CD14-positive monocyte (primary cell): ENCODE measurements around the gene RCN2. TPM values are rescaled to one million over a fixed set of nuclear protein-coding genes. Genes with fewer than 3 reads are reported as not detected.

ENCODE experiments used
- DNase-seq, 3 donors: peaks; one replicate each; pipeline ENCODE4 v3.0.0-alpha.2; 2011 to 2022
- H2AFZ ChIP-seq: 2 replicates; pipeline ENCODE4 v1.6.0; 2012; ENCODE audit warnings: mild to moderate bottlenecking, low read depth, low read length, inconsistent platforms; ENCODE audit not compliant: insufficient read depth, poor library complexity, severe bottlenecking
- H3K27ac ChIP-seq, 2 donors: 1 replicate in 1 of 2; 2 replicates in 1 of 2; pipeline ENCODE4 v1.5.1; 2012 to 2013; ENCODE audit warnings: low read length in 2 of 2, control low read depth in 1 of 2, inconsistent platforms in 1 of 2, low read depth in 1 of 2, mild to moderate bottlenecking in 1 of 2
- H3K27me3 ChIP-seq, 2 donors: one replicate each; pipeline versions ENCODE4 v1.6.0 to v1.6.1; 2011 to 2013; ENCODE audit warnings: low read length in 2 of 2; ENCODE audit not compliant: control insufficient read depth in 2 of 2, insufficient read depth in 2 of 2
- H3K36me3 ChIP-seq, 2 donors: replicated peaks in 1 of 2; 1 replicate in 1 of 2; 2 replicates in 1 of 2; pipeline versions ENCODE4 v1.5.1 to v1.6.1; 2012 to 2013; ENCODE audit warnings: low read length in 2 of 2, control low read depth in 1 of 2, inconsistent platforms in 1 of 2, mild to moderate bottlenecking in 1 of 2; ENCODE audit not compliant: insufficient read depth in 2 of 2, control insufficient read depth in 1 of 2
- H3K4me1 ChIP-seq, 2 donors: 1 replicate in 1 of 2; 2 replicates in 1 of 2; pipeline versions ENCODE4 v1.5.1 to v1.6.1; 2012 to 2013; ENCODE audit warnings: low read length in 2 of 2, control low read depth in 1 of 2, inconsistent platforms in 1 of 2, mild to moderate bottlenecking in 1 of 2, moderate library complexity in 1 of 2; ENCODE audit not compliant: insufficient read depth in 2 of 2, control insufficient read depth in 1 of 2
- H3K4me2 ChIP-seq: replicated peaks from 2 replicates; pipeline ENCODE3; 2012; ENCODE audit warnings: low read length, moderate library complexity, mild to moderate bottlenecking; ENCODE audit not compliant: poor library complexity, severe bottlenecking; ENCODE audit errors: extremely low read depth
- H3K4me3 ChIP-seq, 3 experiments: fragments of 200-600 bp in 1 of 3; sonication (generic) in 1 of 3; replicated peaks in 1 of 3; 1 replicate in 2 of 3; 2 replicates in 1 of 3; pipeline ENCODE4 v1.5.1; 2011 to 2013; ENCODE audit warnings: low read length in 3 of 3, mild to moderate bottlenecking in 3 of 3, control low read depth in 2 of 3, low read depth in 2 of 3, inconsistent platforms in 1 of 3, moderate library complexity in 1 of 3
- H3K79me2 ChIP-seq: 2 replicates; pipeline ENCODE4 v1.6.0; 2012; ENCODE audit warnings: mild to moderate bottlenecking, control low read depth, inconsistent platforms, low read length, moderate library complexity; ENCODE audit not compliant: insufficient read depth
- H3K9ac ChIP-seq: 2 replicates; pipeline ENCODE4 v1.6.0; 2017; ENCODE audit warnings: low read length, mild to moderate bottlenecking; ENCODE audit not compliant: insufficient read depth, poor library complexity, severe bottlenecking
- H3K9me3 ChIP-seq, 2 donors: replicated peaks in 1 of 2; 1 replicate in 1 of 2; 2 replicates in 1 of 2; pipeline versions ENCODE4 v1.5.1 to v1.6.1; 2012 to 2013; ENCODE audit warnings: low read length in 2 of 2, control low read depth in 1 of 2; ENCODE audit not compliant: control insufficient read depth in 1 of 2, insufficient read depth in 1 of 2
- H4K20me1 ChIP-seq: 2 replicates; pipeline ENCODE4 v1.6.0; 2012; ENCODE audit warnings: mild to moderate bottlenecking, low read length, control low read depth, moderate library complexity; ENCODE audit not compliant: insufficient read depth
- H3K27ac Mint-ChIP-seq, 7 donors: one replicate each; pipeline ENCODE4 v1.8.0; 2020; ENCODE audit warnings: mild to moderate bottlenecking in 7 of 7, mixed read lengths in 7 of 7, moderate library complexity in 6 of 7, inconsistent platforms in 2 of 7
- H3K27me3 Mint-ChIP-seq, 3 donors: one replicate each; pipeline ENCODE4 v1.8.0; 2021 to 2022; ENCODE audit warnings: low read depth in 3 of 3, mild to moderate bottlenecking in 3 of 3, mixed read lengths in 3 of 3, moderate library complexity in 3 of 3, inconsistent platforms in 1 of 3
- H3K36me3 Mint-ChIP-seq, 2 donors: one replicate each; pipeline ENCODE4 v1.8.0; 2020; ENCODE audit warnings: mixed read lengths in 2 of 2, inconsistent platforms in 1 of 2, mild to moderate bottlenecking in 1 of 2
- H3K4me1 Mint-ChIP-seq: one replicate; pipeline ENCODE4 v1.8.0; 2020; ENCODE audit warnings: mild to moderate bottlenecking, mixed read lengths
- H3K4me3 Mint-ChIP-seq, 2 donors: one replicate each; pipeline ENCODE4 v1.8.0; 2020; ENCODE audit warnings: mild to moderate bottlenecking in 2 of 2, mixed read lengths in 2 of 2, moderate library complexity in 1 of 2
- H3K9me3 Mint-ChIP-seq, 7 donors: one replicate each; pipeline ENCODE4 v1.8.0; 2020 to 2022; ENCODE audit warnings: mixed read lengths in 7 of 7, mild to moderate bottlenecking in 6 of 7, moderate library complexity in 6 of 7, inconsistent platforms in 2 of 7
- WGBS: methylation state at CpG from one replicate; pipeline ENCODE4 v1.1.5; 2013; ENCODE audit warnings: missing lambda C conversion rate; ENCODE audit not compliant: insufficient coverage; 5-methylcytosine and 5-hydroxymethylcytosine counted together
- intact Hi-C, 2 donors: fragments of 100-400 bp; cut with micrococcal nuclease; formaldehyde crosslinking; loops; one replicate each; pipeline versions ENCODE4 v1.15.0 to v1.15.1; 2023
- polyA plus RNA-seq, 3 donors: library from polyadenylated mRNA; depleted of rRNA in 1 of 3; unstranded in 2 of 3; stranded (reverse) in 1 of 3; fragments of 300-500 nt in 2 of 3; fragments of >200 nt in 1 of 3; fragmentation: Illumina TruSeq in 2 of 3; gene quantifications; 1 replicate in 2 of 3; 2 replicates in 1 of 3; pipeline ENCODE4 v1.2.3, GENCODE V29; 2012 to 2021
- TF ChIP-seq, protein P1 (sequence below): fragments of 200-600 bp; IDR thresholded peaks from one replicate; pipeline ENCODE4 v1.8.0; 2022; ENCODE audit warnings: antibody characterized with exemption, mild to moderate bottlenecking

The RCN2 gene
- polyA plus RNA-seq, 3 donors = 7.1 to 16.4 (median 13.2) TPM

DNA sequence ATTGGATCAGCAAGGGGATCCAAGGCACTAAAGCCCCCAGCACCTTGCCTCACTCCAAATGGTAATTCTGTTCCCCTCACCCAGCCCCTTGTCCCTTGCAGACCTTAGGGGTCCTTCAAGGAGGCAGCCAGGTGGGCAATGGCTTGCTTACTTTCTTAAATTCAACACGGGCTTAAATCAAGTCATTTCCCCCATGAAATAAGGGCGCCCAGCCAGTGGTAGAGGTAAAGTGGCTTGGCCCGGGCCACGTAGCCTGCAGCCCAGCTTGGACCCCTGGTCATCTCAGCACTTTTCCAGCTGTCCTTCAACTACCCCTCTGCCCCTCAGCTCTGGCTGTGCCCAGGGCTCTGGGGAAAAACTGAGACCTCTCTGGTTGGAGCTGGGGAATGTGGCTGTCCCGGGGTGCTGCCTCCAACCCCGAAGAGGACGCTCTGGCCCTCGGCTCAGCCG, 64.6 kb downstream of the RCN2 start:
- H3K36me3 Mint-ChIP-seq = peaks cover 22 to 40% of the 10 kb centered on the region in 2 donors
- Histone ChIP-seq H3K79me2 (peaks cover 94% of the 10 kb centered on the region), H3K27me3 (no peaks in the 10 kb centered on the region), H3K4me1 (peaks cover 96 to 99% of the 10 kb centered on the region in 2 donors), H4K20me1 (peaks cover 58% of the 10 kb centered on the region), H3K9ac (peak overlapping the region; percentile 68), H3K36me3 (peaks cover 19 to 22% of the 10 kb centered on the region in 2 donors), H2AFZ (peak overlapping the region; percentile 85), H3K4me2 (peak overlapping the region; percentile 84), H3K4me3 (peak overlapping the region; percentile 53 to 94 (median 62)), H3K27ac (peak overlapping the region; percentile 55 to 91), H3K9me3 (no peaks in the 10 kb centered on the region)
- TF ChIP-seq, protein P1, sequence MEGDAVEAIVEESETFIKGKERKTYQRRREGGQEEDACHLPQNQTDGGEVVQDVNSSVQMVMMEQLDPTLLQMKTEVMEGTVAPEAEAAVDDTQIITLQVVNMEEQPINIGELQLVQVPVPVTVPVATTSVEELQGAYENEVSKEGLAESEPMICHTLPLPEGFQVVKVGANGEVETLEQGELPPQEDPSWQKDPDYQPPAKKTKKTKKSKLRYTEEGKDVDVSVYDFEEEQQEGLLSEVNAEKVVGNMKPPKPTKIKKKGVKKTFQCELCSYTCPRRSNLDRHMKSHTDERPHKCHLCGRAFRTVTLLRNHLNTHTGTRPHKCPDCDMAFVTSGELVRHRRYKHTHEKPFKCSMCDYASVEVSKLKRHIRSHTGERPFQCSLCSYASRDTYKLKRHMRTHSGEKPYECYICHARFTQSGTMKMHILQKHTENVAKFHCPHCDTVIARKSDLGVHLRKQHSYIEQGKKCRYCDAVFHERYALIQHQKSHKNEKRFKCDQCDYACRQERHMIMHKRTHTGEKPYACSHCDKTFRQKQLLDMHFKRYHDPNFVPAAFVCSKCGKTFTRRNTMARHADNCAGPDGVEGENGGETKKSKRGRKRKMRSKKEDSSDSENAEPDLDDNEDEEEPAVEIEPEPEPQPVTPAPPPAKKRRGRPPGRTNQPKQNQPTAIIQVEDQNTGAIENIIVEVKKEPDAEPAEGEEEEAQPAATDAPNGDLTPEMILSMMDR = no peak
- 0% methylated on average over 5 of the region's 9 CpGs for WGBS
- peak overlapping the region; percentile 88 to 99 (median 95) for H3K27ac Mint-ChIP-seq
- H3K4me3 Mint-ChIP-seq = peak overlapping the region; percentile 90 to 96
- H3K4me1 Mint-ChIP-seq = peaks cover 95% of the 10 kb centered on the region
- H3K9me3 Mint-ChIP-seq = peaks cover 0 to 2% (median 0%) of the 10 kb centered on the region in 7 donors
- intact Hi-C loops = loop anchor here in 1 of 2 donors (10.0 kb wide), 1 partner anchor 69 kb away; no protein-coding TSS in a partner anchor
- no peak for DNase-seq
- peaks cover 0 to 5% (median 0%) of the 10 kb centered on the region in 3 donors for H3K27me3 Mint-ChIP-seq

DNA sequence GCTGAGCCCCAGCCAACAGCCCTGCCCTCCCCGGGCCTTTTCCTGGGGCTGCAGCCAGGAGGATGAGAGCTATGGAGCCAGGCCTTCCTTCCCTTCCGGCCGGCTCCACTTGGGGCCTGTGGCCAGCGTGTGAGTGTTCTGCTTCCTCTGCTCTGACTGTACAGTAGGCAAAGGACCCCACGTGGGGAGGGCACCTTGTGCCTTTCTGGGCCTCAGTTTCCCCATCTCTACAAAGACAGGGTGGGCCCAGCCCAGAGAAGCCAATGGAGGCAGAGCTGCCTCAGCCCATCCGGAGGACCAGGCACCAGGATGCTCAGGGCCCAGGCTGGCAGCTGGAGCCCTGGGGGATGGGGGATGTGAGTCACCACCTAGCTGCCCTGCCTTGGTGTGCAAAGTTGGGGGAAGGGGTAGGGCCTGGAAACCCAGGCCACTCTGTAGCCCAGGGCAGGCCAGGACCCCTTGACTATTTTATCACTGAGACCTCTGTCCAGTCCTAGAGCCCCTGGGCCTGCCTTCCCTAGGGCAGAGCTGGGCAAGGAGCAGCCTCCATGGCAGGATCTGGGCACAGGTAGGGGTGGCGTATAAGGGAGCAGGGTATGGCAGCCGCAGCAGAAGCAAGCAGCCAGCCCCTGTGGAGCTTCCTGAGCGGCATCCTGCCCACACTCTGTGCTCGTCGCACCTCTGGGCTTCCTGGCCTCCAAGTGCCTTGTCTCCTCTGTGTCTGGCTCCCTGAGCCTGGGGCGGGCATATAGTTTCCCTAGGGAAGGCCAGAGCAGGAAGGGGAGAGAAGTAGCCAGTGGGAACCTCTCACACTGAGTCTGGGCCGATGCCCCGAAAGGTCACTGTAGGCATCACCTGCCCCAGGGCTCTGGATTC, 65.2 kb downstream of the RCN2 start:
- Histone ChIP-seq H3K27ac (peak overlapping the region; percentile 55 to 91), H3K4me1 (peaks cover 96 to 99% of the 10 kb centered on the region in 2 donors), H3K4me3 (peak overlapping the region; percentile 53 to 94 (median 62)), H3K79me2 (peaks cover 96% of the 10 kb centered on the region), H3K36me3 (peaks cover 24 to 27% of the 10 kb centered on the region in 2 donors), H3K9me3 (no peaks in the 10 kb centered on the region), H4K20me1 (peaks cover 65% of the 10 kb centered on the region), H3K4me2 (peak overlapping the region; percentile 84), H3K9ac (peak overlapping the region; percentile 68), H2AFZ (no peak overlapping the region), H3K27me3 (no peaks in the 10 kb centered on the region)
- H3K4me1 Mint-ChIP-seq = peaks cover 95% of the 10 kb centered on the region
- WGBS = 33% methylated on average over 9 of the region's 14 CpGs
- DNase-seq = peak; percentile 42 to 58 (median 57)
- peaks cover 27 to 47% of the 10 kb centered on the region in 2 donors for H3K36me3 Mint-ChIP-seq
- peak overlapping the region; percentile 90 to 96 for H3K4me3 Mint-ChIP-seq
- H3K27me3 Mint-ChIP-seq = peaks cover 0 to 8% (median 0%) of the 10 kb centered on the region in 3 donors
- TF ChIP-seq, protein P1 = no peak
- intact Hi-C loops = loop anchor here in 1 of 2 donors (10.0 kb wide), 1 partner anchor 68 kb away; no protein-coding TSS in a partner anchor
- peak overlapping the region; percentile 88 to 99 (median 95) for H3K27ac Mint-ChIP-seq
- H3K9me3 Mint-ChIP-seq = peaks cover 0 to 2% (median 0%) of the 10 kb centered on the region in 7 donors
